Ishikawa (cell line): ENCODE results near the gene PDE4D.

Source experiments
- CREB1 ChIP-seq: IDR thresholded peaks from 2 replicates; pipeline ENCODE4 v1.6.1; 2012; ENCODE audit warnings: low read depth
- EP300 ChIP-seq: IDR thresholded peaks from 2 replicates; pipeline ENCODE4 v1.6.1; 2012; ENCODE audit warnings: borderline replicate concordance

DNA sequence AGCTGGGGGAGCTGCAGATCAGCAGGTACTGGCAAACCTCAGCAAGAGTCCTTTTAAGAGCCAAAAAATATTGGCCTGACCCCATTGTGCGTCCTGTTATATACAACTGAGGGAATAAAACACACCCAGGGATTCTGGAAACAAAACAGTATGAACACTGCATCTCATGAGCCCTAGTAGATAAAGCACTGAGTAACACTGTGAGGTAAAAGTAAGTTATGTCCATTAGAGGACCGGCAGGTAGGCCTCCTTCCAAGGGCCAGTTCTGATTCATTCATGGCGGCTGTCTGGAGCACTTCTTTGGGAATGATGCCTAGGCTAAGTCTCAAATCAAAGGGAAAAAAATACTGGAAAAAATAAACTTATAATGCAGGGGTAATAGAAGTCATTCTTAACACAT, 64.9 kb downstream of the PDE4D start:
- TF ChIP-seq CREB1 (no peak), EP300 (no peak)
